Small intestine (tissue), 16 donors: ENCODE results near the gene CSF2. TPM values are rescaled to one million over a fixed set of nuclear protein-coding genes. Genes with fewer than 3 reads are reported as not detected.

Source experiments
- DNase-seq, 2 donors: peaks; one replicate each; pipeline versions ENCODE4 v3.0.0 to v3.0.0-alpha.2; 2013
- FAIRE-seq: peaks from 2 replicates; lab custom pipeline; 2012; peaks lifted over from hg19 to GRCh38; lab: Jason Lieb, UNC
- H3K27ac ChIP-seq, 3 donors: one replicate each; pipeline ENCODE4 v1.5.1; 2013; ENCODE audit warnings: low read length in 2 of 3, mild to moderate bottlenecking in 2 of 3, control low read depth in 1 of 3, inconsistent platforms in 1 of 3, low read depth in 1 of 3, moderate library complexity in 1 of 3
- H3K27me3 ChIP-seq, 3 donors: one replicate each; pipeline ENCODE4 v1.6.1; 2013; ENCODE audit warnings: low read length in 3 of 3, inconsistent platforms in 1 of 3; ENCODE audit not compliant: control insufficient read depth in 3 of 3, insufficient read depth in 3 of 3
- H3K36me3 ChIP-seq, 3 donors: one replicate each; pipeline ENCODE4 v1.6.1; 2013; ENCODE audit warnings: low read length in 3 of 3, inconsistent platforms in 1 of 3, low read depth in 1 of 3, mild to moderate bottlenecking in 1 of 3, moderate library complexity in 1 of 3; ENCODE audit not compliant: control insufficient read depth in 3 of 3, insufficient read depth in 2 of 3
- H3K4me1 ChIP-seq, 3 donors: one replicate each; pipeline ENCODE4 v1.6.1; 2013; ENCODE audit warnings: low read length in 2 of 3, inconsistent platforms in 1 of 3, low read depth in 1 of 3, mild to moderate bottlenecking in 1 of 3, moderate library complexity in 1 of 3; ENCODE audit not compliant: control insufficient read depth in 3 of 3, insufficient read depth in 2 of 3
- H3K4me3 ChIP-seq, 3 donors: one replicate each; pipeline ENCODE4 v1.5.1; 2013; ENCODE audit warnings: low read length in 3 of 3, control low read depth in 1 of 3, inconsistent platforms in 1 of 3, low read depth in 1 of 3, mild to moderate bottlenecking in 1 of 3, moderate library complexity in 1 of 3
- H3K9me3 ChIP-seq, 2 donors: one replicate each; pipeline ENCODE4 v1.6.1; 2013; ENCODE audit warnings: low read depth in 1 of 2, low read length in 1 of 2; ENCODE audit not compliant: control insufficient read depth in 2 of 2, insufficient read depth in 1 of 2
- WGBS, 3 donors: extraction: QIAGEN DNeasy Blood & Tissue Kit; methylation state at CpG; one replicate each; pipeline ENCODE4 v1.1.7; 2013; 5-methylcytosine and 5-hydroxymethylcytosine counted together
- long read RNA-seq, 10 donors: transcript quantifications; one replicate each; lab custom pipeline, GENCODE V29; 2026
- polyA plus RNA-seq, 4 donors: library from polyadenylated mRNA; stranded (reverse) in 3 of 4; unstranded in 1 of 4; fragments of 200-250 nt in 3 of 4; fragments of 120-200 nt in 1 of 4; gene quantifications; one replicate each; pipeline versions ENCODE4 v1.2.1 to v1.2.3, GENCODE V29; 2013
- donor health status: healthy with polysubstance abuse.
- donor health status: control.
- donor health status: control.
- donor health status: Bipolar disorder and iron deficiency.
- donor health status: healthy.

Gene CSF2
- polyA plus RNA-seq: under 1 TPM in 1 of 4 donors, not detected in 3; 0.25 TPM
- long read RNA-seq, donor 1: 0 reads
- long read RNA-seq, donor 2: 0 reads
- long read RNA-seq, donor 3: 0 reads
- long read RNA-seq, donor 4: 0 reads
- long read RNA-seq, donor 5: 0 reads
- long read RNA-seq, donor 6: 0 reads
- long read RNA-seq, donor 7: 0 reads
- long read RNA-seq, donor 8: 0 reads
- long read RNA-seq, donor 9: 0 reads
- long read RNA-seq, donor 10: 0 reads

- Histone ChIP-seq H3K9me3 (no peaks in the 10 kb centered on the region), H3K4me3 (no peak within 1 kb of the TSS), H3K27me3 (no peaks in the 10 kb centered on the region), H3K4me1 (peaks cover 0 to 2% (median 0%) of the 10 kb centered on the region in 3 donors), H3K27ac (no peak within 1 kb of the TSS), H3K36me3 (no peaks in the 10 kb centered on the region)
- DNase-seq (peak in 1 of 2 donors; percentile 35), FAIRE-seq (no peak)
- WGBS, 3 donors: 67 to 79% (median 68%) methylated on average over 12 of the region's 12 CpGs
Measured at GRCh38 chr5:132073231-132074013, at the start of gene CSF2. CSF2 (plus strand) TSS chr5:132073789; CDS start chr5:132073824, 35 bp downstream.

- no peak for FAIRE-seq
- H3K27me3 ChIP-seq: peaks cover 0 to 8% (median 0%) of the 10 kb centered on the region in 3 donors
- WGBS, 3 donors: 62 to 87% (median 77%) methylated on average over 4 of the region's 4 CpGs
Measured at GRCh38 chr5:132024117-132024435, 49.5 kb upstream of the CSF2 start.

GRCh38 chr5:132024789-132025402 lies 48.7 kb upstream of the CSF2 start:
- 74 to 83% (median 80%) methylated on average over 8 of the region's 8 CpGs for WGBS, 3 donors
- H3K9me3 ChIP-seq: no peaks in the 10 kb centered on the region
- no peaks in the 10 kb centered on the region for H3K36me3 ChIP-seq
- peaks cover 0 to 7% (median 0%) of the 10 kb centered on the region in 3 donors for H3K4me1 ChIP-seq
- DNase-seq: no peak
- H3K27ac ChIP-seq: no peak overlapping the region
- peaks cover 0 to 5% (median 0%) of the 10 kb centered on the region in 3 donors for H3K27me3 ChIP-seq
- no peak overlapping the region for H3K4me3 ChIP-seq
- FAIRE-seq: no peak

More at GRCh38 chr5:132024117-132024435, 49.5 kb upstream of the CSF2 start:
- Histone ChIP-seq H3K4me1 (no peaks in the 10 kb centered on the region), H3K4me3 (no peak overlapping the region), H3K27ac (no peak overlapping the region), H3K36me3 (no peaks in the 10 kb centered on the region), H3K9me3 (no peaks in the 10 kb centered on the region)
- DNase-seq: no peak

DNA sequence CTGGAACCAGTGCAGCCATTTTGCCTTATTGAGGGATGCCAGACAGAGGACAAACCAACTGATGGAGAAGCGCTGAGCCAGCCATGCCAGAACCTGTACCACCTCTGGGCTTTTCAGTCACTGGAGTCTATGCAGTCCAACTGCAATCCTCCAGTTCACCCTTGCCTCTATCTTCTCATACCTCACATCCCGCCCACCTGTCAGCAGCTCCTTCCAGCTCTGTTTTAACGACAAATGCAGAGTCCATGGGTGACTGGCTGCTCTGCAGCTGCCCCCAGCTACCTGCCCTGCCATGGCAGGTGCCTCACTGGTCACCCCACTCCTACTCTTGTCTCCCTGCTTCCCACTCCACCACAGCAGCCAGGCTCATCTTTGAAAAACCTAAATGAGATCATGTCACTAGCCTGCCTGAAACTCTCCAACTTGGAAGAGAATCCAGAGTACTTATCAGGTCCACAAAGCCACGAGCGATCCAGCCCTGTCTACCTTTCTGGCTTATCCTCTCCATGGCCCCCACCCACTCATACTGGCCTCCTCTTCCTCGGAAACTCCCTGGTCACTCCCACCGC lies 48.1 kb upstream of the CSF2 start:
- FAIRE-seq (no peak), DNase-seq (no peak)
- H3K4me3 ChIP-seq: no peak overlapping the region
- H3K36me3 ChIP-seq: no peaks in the 10 kb centered on the region
- H3K27me3 ChIP-seq: peaks cover 0 to 2% (median 0%) of the 10 kb centered on the region in 3 donors
- peaks cover 0 to 12% (median under 1%) of the 10 kb centered on the region in 3 donors for H3K4me1 ChIP-seq
- H3K27ac ChIP-seq: no peak overlapping the region
- 85 to 89% (median 89%) methylated on average over 7 of the region's 7 CpGs for WGBS, 3 donors
- no peaks in the 10 kb centered on the region for H3K9me3 ChIP-seq

DNA sequence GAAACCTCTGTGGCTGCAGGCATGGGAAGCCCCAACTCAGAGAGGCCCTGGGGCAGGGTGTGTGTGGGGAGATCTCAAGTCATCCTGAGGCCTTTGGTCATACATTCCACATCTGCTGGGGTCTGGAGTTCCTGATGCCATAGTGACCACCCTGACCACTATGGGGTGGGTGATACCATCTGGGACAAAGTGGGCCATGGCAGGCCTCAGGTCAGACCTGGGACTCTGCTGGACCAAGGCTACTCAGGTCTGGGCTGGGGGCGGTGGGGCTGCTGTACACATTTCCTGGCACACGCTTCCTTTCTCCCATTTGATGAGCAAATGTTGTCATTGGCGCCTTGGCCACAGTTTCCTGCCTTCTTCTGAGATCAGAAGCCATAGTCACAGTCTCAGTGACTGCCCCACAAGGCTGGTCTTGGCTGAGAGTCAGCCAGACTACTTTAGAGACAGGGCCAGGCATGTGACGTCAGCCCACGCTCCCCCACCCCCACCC lies 47.0 kb upstream of the CSF2 start:
- DNase-seq: no peak
- H3K27me3 ChIP-seq: no peaks in the 10 kb centered on the region
- 75 to 85% (median 82%) methylated on average over 5 of the region's 5 CpGs for WGBS, 3 donors
- FAIRE-seq: no peak
- H3K4me3 ChIP-seq: no peak overlapping the region
- H3K4me1 ChIP-seq: peaks cover 0 to 19% (median 7%) of the 10 kb centered on the region in 3 donors
- no peaks in the 10 kb centered on the region for H3K36me3 ChIP-seq
- no peaks in the 10 kb centered on the region for H3K9me3 ChIP-seq
- H3K27ac ChIP-seq: no peak overlapping the region

DNA sequence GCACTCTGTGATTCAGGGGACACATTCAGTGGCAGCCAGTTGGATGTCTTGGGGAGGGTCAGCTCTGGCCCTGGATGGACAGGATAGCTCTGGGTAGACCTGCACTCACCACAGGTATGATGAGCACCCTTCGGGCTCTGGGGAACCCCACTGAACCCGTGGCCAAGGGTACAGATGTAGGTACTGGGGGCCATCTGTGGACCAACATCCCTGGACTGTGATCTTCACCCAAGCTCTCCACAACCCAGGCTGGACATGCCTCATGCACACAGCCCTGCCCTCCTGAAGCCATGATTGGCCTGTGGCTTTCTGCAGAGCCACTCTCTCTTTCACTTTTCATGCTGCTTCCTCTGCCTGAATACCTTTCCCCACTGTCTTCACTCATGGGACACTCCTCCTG lies 46.6 kb upstream of the CSF2 start:
- H3K4me3 ChIP-seq: no peak overlapping the region
- no peaks in the 10 kb centered on the region for H3K9me3 ChIP-seq
- H3K4me1 ChIP-seq: peaks cover 0 to 23% (median 8%) of the 10 kb centered on the region in 3 donors
- no peak for FAIRE-seq
- no peaks in the 10 kb centered on the region for H3K36me3 ChIP-seq
- no peak for DNase-seq
- WGBS, 3 donors: 82 to 94% (median 88%) methylated on average over 2 of the region's 2 CpGs
- no peaks in the 10 kb centered on the region for H3K27me3 ChIP-seq
- no peak overlapping the region for H3K27ac ChIP-seq

DNA sequence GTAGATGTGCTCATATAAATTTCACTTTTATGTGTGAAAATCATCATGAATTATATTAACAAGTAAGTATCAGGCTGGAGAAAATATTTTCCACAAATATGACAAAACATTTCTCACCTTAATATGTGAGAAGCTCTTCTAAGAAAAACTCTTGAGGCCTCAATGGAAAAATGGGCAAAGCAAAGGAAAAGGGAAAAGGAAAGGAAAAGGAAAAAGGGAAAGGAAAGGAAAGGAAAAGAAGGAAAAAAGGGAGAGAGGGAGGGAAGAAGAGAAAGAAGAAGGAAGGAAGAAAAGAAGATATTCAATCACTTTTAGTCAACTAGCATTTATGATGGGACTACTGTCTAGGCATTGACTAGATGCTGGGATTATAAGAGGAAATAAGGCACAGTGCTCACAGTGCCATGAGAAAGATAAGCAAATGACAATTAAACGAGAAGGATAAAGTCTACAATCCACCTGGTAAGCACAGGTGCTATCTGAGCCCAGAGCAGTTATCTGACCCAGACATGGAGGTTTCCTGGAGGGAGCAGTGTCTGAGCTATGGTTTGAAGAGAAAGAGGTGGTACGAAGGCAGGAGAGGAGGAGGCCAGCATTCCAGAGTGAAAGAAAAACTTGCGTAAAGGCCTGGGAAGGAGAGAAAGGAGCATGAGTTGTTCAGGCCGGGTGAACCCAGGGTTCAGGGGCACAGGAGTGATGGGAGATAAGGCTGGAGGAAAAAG lies 43.8 kb upstream of the CSF2 start:
- no peak overlapping the region for H3K4me3 ChIP-seq
- no peaks in the 10 kb centered on the region for H3K9me3 ChIP-seq
- no peaks in the 10 kb centered on the region for H3K36me3 ChIP-seq
- H3K27ac ChIP-seq: peak overlapping the region in 1 of 3 donors; percentile 58
- FAIRE-seq: no peak
- peak; percentile 56 to 84 for DNase-seq
- peaks cover 0 to 25% (median 8%) of the 10 kb centered on the region in 3 donors for H3K4me1 ChIP-seq
- WGBS, 3 donors: 16 to 66% (median 53%) methylated on average over 4 of the region's 4 CpGs
- no peaks in the 10 kb centered on the region for H3K27me3 ChIP-seq
